ENCODE data around the gene GAS2. TPM values are rescaled to one million over a fixed set of nuclear protein-coding genes. Genes with fewer than 3 reads are reported as not detected.
A peak's percentile ranks its signal among the peaks of the same experiment; 100 is the strongest.

The GAS2 gene
- total and polyA plus RNA-seq, 2 donors (not counting 1 experiment from before 2014, with no cell fraction given): 0.27 to 1.2 TPM

- no peak overlapping the region for H3K27ac ChIP-seq (ENCODE audit: insufficient read depth, low read length)
- H3K9ac ChIP-seq (ENCODE audit: insufficient read depth, low read length): no peak overlapping the region
- peak overlapping the region; percentile 15 to 72 (median 32) for H3K4me3 ChIP-seq (replicated peaks in 1 of 4; ENCODE audit: control extremely low read depth in 1 of 4, insufficient read depth in 1 of 4, low read depth in 3 of 4, low read length in 4 of 4)
- no peaks in the 10 kb centered on the region for H3K9me3 ChIP-seq (ENCODE audit: control insufficient read depth, insufficient read depth, low read depth, low read length)
- no peaks in the 10 kb centered on the region for H3K4me1 ChIP-seq (ENCODE audit: control insufficient read depth, extremely low read depth, insufficient read depth, low read length)
- no peaks in the 10 kb centered on the region for H3K79me2 ChIP-seq (ENCODE audit: control insufficient read depth, insufficient read depth, low read length)
- peak; percentile 17 to 43 for DNase-seq (ENCODE audit: low read depth in 2 of 2)
- TF ChIP-seq EZH2 (IDR thresholded peaks at IDR 0.05; ENCODE audit: low read length, missing control alignments) (no peak), CTCF (conservative IDR thresholded peaks at IDR 0.05 in 1 of 2, IDR thresholded peaks at IDR 0.05 in 1 of 2; ENCODE audit: low read depth in 1 of 2, low read length in 2 of 2) (peak in 1 of 2 donors; percentile 9)
- H4K20me1 ChIP-seq (ENCODE audit: control insufficient read depth, extremely low read depth, insufficient read depth, low read length): no peaks in the 10 kb centered on the region
- H2AFZ ChIP-seq (ENCODE audit: low read length): no peak overlapping the region
- H3K36me3 ChIP-seq (ENCODE audit: control insufficient read depth, insufficient read depth, low read length): no peaks in the 10 kb centered on the region
- H3K27me3 ChIP-seq (ENCODE audit: control insufficient read depth, insufficient read depth, low read length): peaks cover 5% of the 10 kb centered on the region
- H3K4me2 ChIP-seq (ENCODE audit: extremely low read depth, insufficient read depth, low read length): peak overlapping the region; percentile 32
These were observed 453 bp downstream of the GAS2 start for GRCh38 chr11:22666688-22667439.

- H3K9me3 ChIP-seq (ENCODE audit: control insufficient read depth, insufficient read depth, low read depth, low read length): no peaks in the 10 kb centered on the region
- H3K4me2 ChIP-seq (ENCODE audit: extremely low read depth, insufficient read depth, low read length): no peak overlapping the region
- H3K4me3 ChIP-seq (replicated peaks in 1 of 4; ENCODE audit: control extremely low read depth in 1 of 4, insufficient read depth in 1 of 4, low read depth in 3 of 4, low read length in 4 of 4): no peak overlapping the region
- H2AFZ ChIP-seq (ENCODE audit: low read length): no peak overlapping the region
- H4K20me1 ChIP-seq (ENCODE audit: control insufficient read depth, extremely low read depth, insufficient read depth, low read length): no peaks in the 10 kb centered on the region
- no peaks in the 10 kb centered on the region for H3K79me2 ChIP-seq (ENCODE audit: control insufficient read depth, insufficient read depth, low read length)
- H3K9ac ChIP-seq (ENCODE audit: insufficient read depth, low read length): no peak overlapping the region
- H3K36me3 ChIP-seq (ENCODE audit: control insufficient read depth, insufficient read depth, low read length): no peaks in the 10 kb centered on the region
- no peaks in the 10 kb centered on the region for H3K4me1 ChIP-seq (ENCODE audit: control insufficient read depth, extremely low read depth, insufficient read depth, low read length)
- H3K27ac ChIP-seq (ENCODE audit: insufficient read depth, low read length): no peak overlapping the region
- peaks cover 5% of the 10 kb centered on the region for H3K27me3 ChIP-seq (ENCODE audit: control insufficient read depth, insufficient read depth, low read length)
- no peak for DNase-seq (ENCODE audit: low read depth in 2 of 2)
- TF ChIP-seq EZH2 (IDR thresholded peaks at IDR 0.05; ENCODE audit: low read length, missing control alignments): no peak
- TF ChIP-seq CTCF (conservative IDR thresholded peaks at IDR 0.05 in 1 of 2, IDR thresholded peaks at IDR 0.05 in 1 of 2; ENCODE audit: low read depth in 1 of 2, low read length in 2 of 2): no peak
These were observed 1.8 kb downstream of the GAS2 start for GRCh38 chr11:22668005-22668796.

- Histone ChIP-seq H3K27me3 (ENCODE audit: control insufficient read depth, insufficient read depth, low read length) (peaks cover 5% of the 10 kb centered on the region), H3K36me3 (ENCODE audit: control insufficient read depth, insufficient read depth, low read length) (no peaks in the 10 kb centered on the region), H2AFZ (ENCODE audit: low read length) (no peak overlapping the region), H3K4me2 (ENCODE audit: extremely low read depth, insufficient read depth, low read length) (no peak overlapping the region), H3K9ac (ENCODE audit: insufficient read depth, low read length) (no peak overlapping the region), H3K27ac (ENCODE audit: insufficient read depth, low read length) (no peak overlapping the region), H3K4me1 (ENCODE audit: control insufficient read depth, extremely low read depth, insufficient read depth, low read length) (no peaks in the 10 kb centered on the region), H3K79me2 (ENCODE audit: control insufficient read depth, insufficient read depth, low read length) (no peaks in the 10 kb centered on the region), H3K9me3 (ENCODE audit: control insufficient read depth, insufficient read depth, low read depth, low read length) (no peaks in the 10 kb centered on the region), H3K4me3 (replicated peaks in 1 of 4; ENCODE audit: control extremely low read depth in 1 of 4, insufficient read depth in 1 of 4, low read depth in 3 of 4, low read length in 4 of 4) (no peak overlapping the region), H4K20me1 (ENCODE audit: control insufficient read depth, extremely low read depth, insufficient read depth, low read length) (no peaks in the 10 kb centered on the region)
- DNase-seq (ENCODE audit: low read depth in 2 of 2): no peak
- no peak for TF ChIP-seq EZH2 (IDR thresholded peaks at IDR 0.05; ENCODE audit: low read length, missing control alignments)
- no peak for TF ChIP-seq CTCF (conservative IDR thresholded peaks at IDR 0.05 in 1 of 2, IDR thresholded peaks at IDR 0.05 in 1 of 2; ENCODE audit: low read depth in 1 of 2, low read length in 2 of 2)
These were observed 3.0 kb downstream of the GAS2 start for GRCh38 chr11:22669368-22669767.

Measured in fibroblast of lung (primary cell).